Chondrocyte (in vitro differentiated cells): ENCODE measurements around the gene MFF. TPM values are rescaled to one million over a fixed set of nuclear protein-coding genes. Genes with fewer than 3 reads are reported as not detected.

Experiments used
- DNase-seq: peaks from one replicate; pipeline ENCODE4 v3.0.0; 2021; ENCODE audit warnings: mixed read lengths, low spot score
- H3K27ac Mint-ChIP-seq: one replicate; pipeline ENCODE4 v1.8.0; 2021; ENCODE audit warnings: mild to moderate bottlenecking, moderate library complexity, mixed read lengths; ENCODE audit not compliant: unreplicated experiment
- H3K27me3 Mint-ChIP-seq: 2 replicates; pipeline ENCODE4 v1.8.0; 2021; ENCODE audit warnings: low read depth, mixed read lengths
- H3K36me3 Mint-ChIP-seq: 2 replicates; pipeline ENCODE4 v1.8.0; 2021; ENCODE audit warnings: low read depth, mixed read lengths
- H3K4me1 Mint-ChIP-seq: 2 replicates; pipeline ENCODE4 v1.8.0; 2021; ENCODE audit warnings: low read depth, mild to moderate bottlenecking, mixed read lengths
- H3K4me3 Mint-ChIP-seq: one replicate; pipeline ENCODE4 v1.8.0; 2021; ENCODE audit warnings: mild to moderate bottlenecking, moderate library complexity, mixed read lengths; ENCODE audit not compliant: unreplicated experiment
- H3K9me3 Mint-ChIP-seq: 2 replicates; pipeline ENCODE4 v1.8.0; 2021; ENCODE audit warnings: low read depth, mixed read lengths
- CTCF ChIP-seq: fragments of 200-600 bp; sonication (generic); IDR thresholded peaks from 2 replicates; pipeline ENCODE4 v1.5.0; 2021; ENCODE audit warnings: antibody characterized with exemption, mild to moderate bottlenecking, moderate library complexity
- total RNA-seq: library from RNA; stranded (reverse); gene quantifications from 3 replicates; pipeline ENCODE4 v1.2.1, GENCODE V29; 2021

The MFF gene
- total RNA-seq, 1 donor from 2014 or later = 66.8 TPM

GRCh38 chr2:227320305-227321094 lies 4.6 kb upstream of the MFF start:
- no peak for TF ChIP-seq CTCF
- no peaks in the 10 kb centered on the region for H3K36me3 Mint-ChIP-seq
- H3K4me3 Mint-ChIP-seq = no peak overlapping the region
- peaks cover 10% of the 10 kb centered on the region for H3K9me3 Mint-ChIP-seq
- H3K4me1 Mint-ChIP-seq = peaks cover 9% of the 10 kb centered on the region
- no peaks in the 10 kb centered on the region for H3K27me3 Mint-ChIP-seq
- peak; percentile 92 for DNase-seq
- no peak overlapping the region for H3K27ac Mint-ChIP-seq

- peaks cover 26% of the 10 kb centered on the region for H3K4me1 Mint-ChIP-seq
- no peaks in the 10 kb centered on the region for H3K36me3 Mint-ChIP-seq
- peaks cover 8% of the 10 kb centered on the region for H3K9me3 Mint-ChIP-seq
- DNase-seq = no peak
- TF ChIP-seq CTCF = no peak
- H3K4me3 Mint-ChIP-seq = no peak overlapping the region
- no peak overlapping the region for H3K27ac Mint-ChIP-seq
- no peaks in the 10 kb centered on the region for H3K27me3 Mint-ChIP-seq
These were observed 2.4 kb upstream of the MFF start for GRCh38 chr2:227322530-227323205.

GRCh38 chr2:227323818-227324217 lies 1.2 kb upstream of the MFF start:
- peaks cover 5% of the 10 kb centered on the region for H3K9me3 Mint-ChIP-seq
- H3K4me1 Mint-ChIP-seq = peaks cover 35% of the 10 kb centered on the region
- TF ChIP-seq CTCF = no peak
- no peak for DNase-seq
- peak overlapping the region; percentile 22 for H3K27ac Mint-ChIP-seq
- H3K27me3 Mint-ChIP-seq = no peaks in the 10 kb centered on the region
- no peaks in the 10 kb centered on the region for H3K36me3 Mint-ChIP-seq
- H3K4me3 Mint-ChIP-seq = no peak overlapping the region

- Mint-ChIP-seq H3K27ac (peak overlapping the region; percentile 95), H3K4me1 (peaks cover 35% of the 10 kb centered on the region), H3K36me3 (no peaks in the 10 kb centered on the region), H3K27me3 (no peaks in the 10 kb centered on the region), H3K4me3 (peak overlapping the region; percentile 89), H3K9me3 (peaks cover 5% of the 10 kb centered on the region)
- no peak for DNase-seq
- no peak for TF ChIP-seq CTCF
These were observed 433 bp upstream of the MFF start for GRCh38 chr2:227324642-227324994.

- peaks cover 5% of the 10 kb centered on the region for H3K9me3 Mint-ChIP-seq
- H3K4me1 Mint-ChIP-seq = peaks cover 35% of the 10 kb centered on the region
- peak overlapping the region; percentile 89 for H3K4me3 Mint-ChIP-seq
- H3K27me3 Mint-ChIP-seq = no peaks in the 10 kb centered on the region
- no peak for DNase-seq
- H3K27ac Mint-ChIP-seq = peak overlapping the region; percentile 95
- peak; percentile 40 for TF ChIP-seq CTCF
- peaks cover 3% of the 10 kb centered on the region for H3K36me3 Mint-ChIP-seq
These were observed 766 bp downstream of the MFF start for GRCh38 chr2:227325839-227326195.
